ENCODE data around the gene CCL7.

Gene CCL7

GRCh38 chr17:34291721-34292348 lies 21.8 kb downstream of the CCL7 start:
- DNase-seq: no peak

GRCh38 chr17:34299027-34299426 lies 29.0 kb downstream of the CCL7 start:
- DNase-seq: no peak

- DNase-seq: no peak
Observed at GRCh38 chr17:34299956-34300577, 30.0 kb downstream of the CCL7 start.

- no peak for DNase-seq
Observed at GRCh38 chr17:34300652-34301370, 30.8 kb downstream of the CCL7 start.

GRCh38 chr17:34301986-34302385 lies 32.0 kb downstream of the CCL7 start:
- no peak for DNase-seq

GRCh38 chr17:34302636-34303035 lies 32.6 kb downstream of the CCL7 start:
- no peak for DNase-seq

GRCh38 chr17:34303606-34304005 lies 33.6 kb downstream of the CCL7 start:
- DNase-seq: no peak

GRCh38 chr17:34305061-34305460 lies 35.0 kb downstream of the CCL7 start:
- no peak for DNase-seq

GRCh38 chr17:34305606-34306005 lies 35.6 kb downstream of the CCL7 start:
- no peak for DNase-seq

- no peak for DNase-seq
Observed at GRCh38 chr17:34306466-34306865, 36.4 kb downstream of the CCL7 start.

- no peak for DNase-seq
Observed at GRCh38 chr17:34307110-34307509, 37.1 kb downstream of the CCL7 start.

GRCh38 chr17:34308371-34308770 lies 38.4 kb downstream of the CCL7 start:
- no peak for DNase-seq

GRCh38 chr17:34311291-34311690 lies 41.3 kb downstream of the CCL7 start:
- no peak for DNase-seq

GRCh38 chr17:34312080-34312479 lies 42.1 kb downstream of the CCL7 start:
- DNase-seq: no peak

- no peak for DNase-seq
Observed at GRCh38 chr17:34313164-34313563, 43.1 kb downstream of the CCL7 start.

- DNase-seq: no peak
Observed at GRCh38 chr17:34314279-34314678, 44.3 kb downstream of the CCL7 start.

GRCh38 chr17:34318474-34318873 lies 48.5 kb downstream of the CCL7 start:
- no peak for DNase-seq

GRCh38 chr17:34319039-34319483 lies 49.0 kb downstream of the CCL7 start, which contains the start of gene CCL8:
Gene CCL8, plus strand, starts transcription at chr17:34319435. Its CDS starts 67 bp downstream, at chr17:34319502.
- DNase-seq: no peak

Measured in CD4-positive, alpha-beta T cell treated with Interleukin-17A for 1 hour (primary cell).